ENCODE data around the gene LIN7B.
A peak's percentile ranks its signal among the peaks of the same experiment; 100 is the strongest.

The LIN7B gene

DNA sequence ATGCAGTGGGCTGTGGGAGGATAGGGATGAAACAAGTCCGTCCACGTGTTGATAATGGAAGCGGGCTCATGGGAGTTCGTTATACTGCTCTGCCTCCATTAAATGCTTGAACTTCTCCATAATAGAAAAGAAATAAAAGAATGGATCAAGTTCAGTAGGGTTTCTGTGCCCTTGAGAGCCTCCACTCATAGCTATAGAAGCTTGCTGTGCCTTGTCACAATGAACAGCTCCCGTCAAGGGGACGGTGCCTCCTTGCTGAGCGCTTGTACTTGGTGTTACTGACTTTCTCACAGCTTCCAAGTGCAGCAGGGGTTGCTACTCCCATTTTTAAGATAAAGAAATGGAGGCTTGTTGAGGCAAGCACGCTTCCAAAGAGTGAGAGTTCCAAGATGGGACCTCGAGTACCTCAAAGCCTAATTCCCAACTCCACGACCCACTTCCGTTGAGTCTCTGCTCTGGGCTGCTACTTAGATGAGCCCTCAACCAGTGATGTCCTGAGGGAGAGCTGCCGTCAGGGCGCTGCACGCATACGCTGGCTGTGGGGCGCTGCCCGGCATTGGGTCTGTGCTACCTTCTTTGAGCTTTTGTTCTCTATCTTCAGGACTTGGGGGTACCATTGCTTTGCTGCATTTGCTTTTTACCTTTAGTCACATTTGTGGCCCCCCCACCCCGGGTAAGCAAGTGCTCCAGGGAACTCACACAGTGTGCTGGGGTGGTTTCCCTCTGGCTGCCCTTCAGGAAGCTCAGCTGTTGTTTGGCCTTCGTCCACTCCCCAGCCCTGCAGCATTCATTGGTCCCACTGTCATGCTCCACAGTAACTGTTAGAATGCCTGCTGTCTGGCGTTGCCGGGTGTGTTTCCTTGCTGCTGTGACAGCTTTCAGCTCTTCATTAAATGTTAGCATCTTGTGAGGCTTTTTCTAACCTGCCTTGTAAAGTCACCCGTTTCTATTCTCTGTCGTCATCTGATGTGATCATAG lies 19.4 kb upstream of the LIN7B start:
- DNase-seq (ENCODE audit: low read depth), result no peak

DNA sequence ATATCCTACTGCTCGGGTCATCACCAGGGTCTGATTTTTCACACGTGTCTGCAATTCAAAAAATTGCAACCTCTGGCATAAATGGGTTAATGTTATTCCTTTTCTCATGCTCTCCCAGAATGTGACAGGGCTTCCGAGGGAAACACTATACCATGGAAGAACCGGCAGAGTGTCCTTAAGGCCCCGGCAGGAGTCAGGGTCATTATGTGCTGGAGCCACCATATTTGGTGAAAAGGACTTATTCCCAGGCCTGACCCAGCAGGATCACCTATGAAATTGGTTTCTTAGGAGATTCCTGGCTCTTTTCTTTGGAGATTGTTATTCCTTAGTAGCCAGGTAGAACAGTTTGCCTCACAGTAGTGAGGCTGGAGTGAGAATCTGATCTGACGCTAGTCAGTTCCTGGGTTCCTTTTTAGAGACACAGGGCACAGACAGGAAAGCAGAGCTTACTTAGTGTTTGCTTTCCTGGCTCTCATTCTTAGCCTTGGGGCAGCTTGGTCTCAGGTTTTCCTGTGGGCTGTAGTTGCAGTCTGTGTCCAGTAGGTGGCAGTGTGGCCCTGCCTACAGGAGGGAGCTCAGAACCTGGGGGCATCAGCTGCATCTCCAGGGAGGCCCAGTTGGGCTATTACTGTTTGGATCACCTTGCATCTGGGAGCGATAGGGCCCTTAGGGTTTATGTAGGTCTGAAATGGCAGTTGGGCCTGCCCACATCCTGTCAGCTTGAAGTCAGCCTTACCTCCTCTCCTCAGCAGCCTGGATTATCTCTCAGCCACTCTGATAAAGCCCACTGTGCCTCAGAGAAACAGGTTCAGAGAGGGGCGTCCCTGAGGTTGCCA lies 16.5 kb upstream of the LIN7B start:
- peak; percentile 60 for DNase-seq (ENCODE audit: low read depth)

DNA sequence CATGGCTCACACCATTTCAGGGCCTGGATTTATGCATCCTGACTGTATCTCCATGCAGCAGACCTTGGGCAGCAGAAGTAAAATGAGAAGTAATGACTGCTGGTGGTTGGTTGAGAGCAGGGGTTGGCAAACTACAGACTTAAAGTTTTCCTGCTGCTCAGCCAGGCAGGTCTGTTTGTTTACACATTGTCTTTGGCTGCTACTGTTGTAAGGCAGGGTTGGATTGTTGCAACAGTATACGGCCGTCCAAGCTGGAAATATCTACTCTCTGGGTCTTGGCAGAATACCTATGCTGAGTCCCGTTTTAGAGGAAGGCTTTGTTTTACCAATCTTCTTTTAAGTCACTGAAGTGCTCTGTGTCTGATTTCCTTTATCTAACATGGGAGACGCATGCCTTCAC lies 15.4 kb upstream of the LIN7B start:
- DNase-seq (ENCODE audit: low read depth), result no peak

DNA sequence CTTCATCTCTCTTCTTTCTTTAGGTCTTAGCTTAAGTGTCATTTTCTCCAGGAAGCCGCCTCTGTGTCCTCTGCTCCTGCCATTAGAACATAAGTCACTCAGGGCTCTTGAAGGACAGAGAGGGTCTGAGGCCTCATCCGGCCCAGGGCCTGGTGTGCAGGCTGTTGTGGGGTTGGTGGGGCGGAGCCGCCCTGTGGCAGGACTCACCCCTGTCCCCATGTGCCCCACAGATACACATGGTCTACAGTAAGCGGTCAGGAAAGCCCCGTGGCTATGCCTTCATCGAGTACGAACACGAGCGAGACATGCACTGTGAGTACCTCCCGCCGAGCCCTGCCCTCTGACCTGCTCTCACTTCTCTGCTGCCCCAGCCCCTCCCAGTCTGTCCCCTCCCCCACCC lies 13.0 kb upstream of the LIN7B start:
- DNase-seq (ENCODE audit: low read depth), result no peak

DNA sequence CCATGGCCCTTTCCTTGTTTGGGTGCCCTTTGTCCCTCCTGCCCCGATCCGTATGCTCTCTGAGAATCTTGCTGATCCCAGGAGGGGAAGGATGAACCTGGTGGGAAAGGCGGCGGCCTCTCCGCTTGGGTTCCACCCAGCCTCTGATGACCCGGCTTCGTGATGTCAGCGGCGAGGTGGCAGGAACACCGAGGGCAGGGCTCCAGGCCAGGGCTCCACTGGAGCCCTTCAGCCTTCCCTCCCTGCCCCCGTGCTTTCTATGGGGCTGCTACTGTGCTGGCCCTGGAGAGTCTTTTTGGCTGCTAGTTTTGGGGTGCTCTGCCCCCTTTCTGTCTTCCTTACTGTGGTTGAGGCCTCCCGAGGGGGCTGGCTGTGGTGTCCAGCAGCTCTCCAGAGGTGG lies 11.9 kb upstream of the LIN7B start:
- DNase-seq (ENCODE audit: low read depth), result no peak

DNA sequence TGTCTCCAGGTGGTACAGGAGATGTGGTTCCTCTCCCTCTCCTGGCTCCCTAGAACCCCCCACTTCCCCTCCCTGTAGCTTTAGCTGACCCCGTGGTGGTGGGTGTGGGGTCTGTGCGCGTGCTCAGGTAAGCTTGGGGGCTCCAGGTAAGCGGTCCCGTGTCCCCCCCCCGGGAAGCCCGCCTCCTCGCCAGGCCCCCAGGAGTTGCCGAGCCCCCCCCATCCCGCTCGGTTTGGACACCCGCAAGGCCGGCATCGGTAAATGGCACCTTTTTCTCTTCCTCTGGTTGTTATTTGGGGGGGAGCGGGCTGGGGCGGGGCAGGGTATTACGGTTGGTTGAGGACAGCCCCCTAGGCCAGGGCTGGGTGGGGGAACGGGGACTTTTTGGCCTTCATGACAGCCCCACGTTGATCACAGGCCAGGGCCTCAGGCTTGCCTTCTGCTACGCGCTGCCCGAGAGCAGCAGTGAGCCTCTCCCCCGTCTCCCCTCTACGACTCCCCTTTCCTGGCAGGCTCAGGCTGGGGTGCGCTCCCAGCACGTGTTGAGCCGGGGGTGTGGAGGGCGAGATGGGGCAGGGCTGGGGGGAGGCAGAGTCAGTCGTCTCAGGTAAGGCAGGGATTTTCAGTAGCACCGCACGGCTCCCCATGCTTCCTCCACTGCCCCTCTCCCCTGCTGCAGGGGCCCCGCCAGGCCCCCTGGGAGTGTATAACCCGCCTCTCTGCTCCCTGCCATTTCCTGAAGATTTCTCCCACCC lies 10.7 kb upstream of the LIN7B start:
- no peak for DNase-seq (ENCODE audit: low read depth)

DNA sequence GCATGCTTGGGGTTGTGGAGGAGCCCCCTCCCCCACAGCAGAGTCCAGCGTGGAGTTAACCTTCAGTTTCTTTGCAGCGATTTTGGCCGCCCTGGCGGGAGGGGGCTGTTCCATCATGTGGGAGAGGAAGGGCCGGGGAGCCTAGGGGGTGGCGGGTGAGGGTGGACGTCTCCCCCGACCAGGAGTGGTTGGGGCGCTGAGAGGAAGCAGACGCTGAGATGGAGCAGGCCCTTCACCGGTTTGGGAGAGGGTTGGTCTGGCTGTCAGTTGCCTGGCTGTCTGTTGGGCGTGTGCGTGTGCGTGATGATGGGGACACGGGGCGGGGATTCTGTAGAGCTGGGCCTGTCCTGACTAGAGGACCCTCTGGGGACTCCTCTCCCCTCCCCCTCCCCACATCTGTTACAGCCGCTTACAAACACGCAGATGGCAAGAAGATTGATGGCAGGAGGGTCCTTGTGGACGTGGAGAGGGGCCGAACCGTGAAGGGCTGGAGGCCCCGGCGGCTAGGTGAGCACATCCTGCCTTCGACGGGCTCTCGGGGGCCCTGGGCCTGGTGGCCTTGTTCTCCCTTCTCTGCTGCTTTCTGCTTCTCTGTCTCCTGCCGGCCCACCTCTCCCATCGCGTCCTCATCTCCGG lies 9.8 kb upstream of the LIN7B start:
- DNase-seq (ENCODE audit: low read depth), result no peak

DNA sequence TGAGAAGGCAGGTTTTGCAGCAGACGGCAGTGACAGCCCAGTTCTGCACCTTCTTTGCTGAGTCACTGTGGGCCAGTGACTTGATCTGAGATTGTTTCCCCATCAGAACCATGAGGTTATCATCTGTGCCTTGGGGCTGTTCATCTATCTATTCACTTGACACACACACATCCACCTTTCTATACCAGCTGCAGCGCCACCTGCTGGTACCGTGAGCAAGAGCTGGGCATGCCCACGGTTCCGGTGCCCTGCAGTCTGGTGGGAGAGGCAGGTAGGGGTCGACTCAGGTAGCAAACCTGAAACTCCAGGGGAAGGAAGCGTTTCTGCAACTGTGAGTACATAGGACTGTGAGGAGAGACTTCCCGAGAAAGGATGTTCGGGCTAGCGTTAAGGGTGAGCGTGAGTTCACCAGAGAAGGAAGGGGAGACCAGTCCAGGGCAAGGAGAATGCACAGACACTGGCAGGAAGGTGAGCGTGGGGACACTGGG lies 7.5 kb upstream of the LIN7B start:
- peak; percentile 65 for DNase-seq (ENCODE audit: low read depth)

DNA sequence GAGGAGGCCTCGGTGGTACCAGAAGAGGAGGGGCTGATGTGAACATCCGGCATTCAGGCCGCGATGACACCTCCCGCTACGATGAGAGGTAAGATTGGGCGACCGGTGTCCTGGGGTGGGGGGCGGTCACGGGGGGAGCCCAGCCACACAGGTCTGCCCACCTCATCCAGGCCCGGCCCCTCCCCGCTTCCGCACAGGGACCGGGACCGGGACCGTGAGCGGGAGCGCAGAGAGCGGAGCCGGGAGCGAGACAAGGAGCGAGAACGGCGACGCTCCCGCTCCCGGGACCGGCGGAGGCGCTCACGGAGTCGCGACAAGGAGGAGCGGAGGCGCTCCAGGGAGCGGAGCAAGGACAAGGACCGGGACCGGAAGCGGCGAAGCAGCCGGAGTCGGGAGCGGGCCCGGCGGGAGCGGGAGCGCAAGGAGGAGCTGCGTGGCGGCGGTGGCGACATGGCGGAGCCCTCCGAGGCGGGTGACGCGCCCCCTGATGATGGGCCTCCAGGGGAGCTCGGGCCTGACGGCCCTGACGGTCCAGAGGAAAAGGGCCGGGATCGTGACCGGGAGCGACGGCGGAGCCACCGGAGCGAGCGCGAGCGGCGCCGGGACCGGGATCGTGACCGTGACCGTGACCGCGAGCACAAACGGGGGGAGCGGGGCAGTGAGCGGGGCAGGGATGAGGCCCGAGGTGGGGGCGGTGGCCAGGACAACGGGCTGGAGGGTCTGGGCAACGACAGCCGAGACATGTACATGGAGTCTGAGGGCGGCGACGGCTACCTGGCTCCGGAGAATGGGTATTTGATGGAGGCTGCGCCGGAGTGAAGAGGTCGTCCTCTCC lies 6.3 kb upstream of the LIN7B start:
- no peak for DNase-seq (ENCODE audit: low read depth)

DNA sequence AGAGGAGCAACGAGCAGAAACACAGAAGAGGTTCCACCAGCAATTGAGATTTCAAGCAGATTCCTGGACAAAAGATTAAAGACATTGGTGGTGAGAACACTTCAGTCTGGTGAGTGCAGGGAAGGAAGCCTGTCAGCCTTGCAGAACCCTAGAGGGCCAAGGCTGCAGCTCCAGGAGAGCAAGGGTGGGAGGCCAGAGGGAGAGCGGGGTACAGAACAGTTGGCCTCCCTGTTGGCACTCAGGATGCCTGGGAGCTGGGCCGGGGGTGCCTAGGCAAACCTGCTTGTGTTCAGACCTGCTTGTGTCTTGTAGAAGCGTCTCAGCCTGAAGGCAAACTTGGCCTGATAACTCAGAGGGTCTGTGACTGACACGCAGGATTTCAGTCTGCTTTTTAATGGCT lies 5.1 kb upstream of the LIN7B start:
- no peak for DNase-seq (ENCODE audit: low read depth)

DNA sequence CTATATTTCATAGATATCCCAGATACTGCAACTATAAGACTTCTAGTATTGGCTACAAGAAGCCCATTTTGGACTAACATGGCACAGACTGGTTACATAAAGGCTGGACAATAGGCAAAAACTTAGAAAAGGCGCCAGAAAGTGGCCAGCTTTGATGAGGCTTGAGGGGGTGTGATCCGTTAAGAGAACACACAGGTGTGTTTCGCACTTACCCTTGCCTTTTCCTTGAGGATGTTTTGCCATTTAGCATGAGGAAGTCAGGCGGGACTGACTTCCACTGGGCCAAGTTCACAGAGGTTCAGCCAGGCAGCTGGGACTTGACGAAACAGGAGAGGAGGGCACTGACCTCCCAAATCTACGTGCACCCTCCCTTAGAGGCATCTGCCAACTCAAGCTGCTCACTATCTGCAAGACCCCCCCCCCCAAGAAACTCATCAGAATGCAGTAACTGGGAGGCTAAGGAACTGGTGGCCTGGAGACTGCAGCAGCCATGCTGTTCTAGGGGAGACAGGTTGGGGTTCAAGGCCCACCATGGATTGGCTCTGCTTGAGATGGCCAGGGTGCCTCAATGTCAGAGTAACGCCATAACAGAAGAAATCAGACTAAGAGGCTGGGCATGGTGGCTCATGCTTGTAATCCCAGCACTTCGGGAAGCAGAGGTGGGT lies 4.5 kb upstream of the LIN7B start:
- no peak for DNase-seq (ENCODE audit: low read depth)

DNA sequence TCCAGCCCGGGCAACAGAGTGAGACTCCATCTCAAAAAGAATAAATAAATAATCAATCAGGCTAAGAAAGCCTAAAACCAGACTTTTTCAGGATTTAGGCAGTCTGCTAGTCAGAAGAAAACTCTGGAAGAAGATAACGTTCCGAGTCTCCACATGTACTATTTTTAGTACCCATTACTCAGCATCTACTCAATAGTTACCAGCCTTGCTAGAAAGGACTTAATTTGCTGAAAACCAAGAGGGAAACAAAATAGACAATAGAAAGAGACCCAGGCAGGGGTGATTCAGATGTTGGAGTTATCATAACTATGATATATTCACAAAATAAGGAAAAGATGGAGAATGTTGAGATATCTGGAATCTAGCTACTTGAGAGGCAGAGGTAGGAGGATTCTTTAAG lies 3.6 kb upstream of the LIN7B start:
- no peak for DNase-seq (ENCODE audit: low read depth)

DNA sequence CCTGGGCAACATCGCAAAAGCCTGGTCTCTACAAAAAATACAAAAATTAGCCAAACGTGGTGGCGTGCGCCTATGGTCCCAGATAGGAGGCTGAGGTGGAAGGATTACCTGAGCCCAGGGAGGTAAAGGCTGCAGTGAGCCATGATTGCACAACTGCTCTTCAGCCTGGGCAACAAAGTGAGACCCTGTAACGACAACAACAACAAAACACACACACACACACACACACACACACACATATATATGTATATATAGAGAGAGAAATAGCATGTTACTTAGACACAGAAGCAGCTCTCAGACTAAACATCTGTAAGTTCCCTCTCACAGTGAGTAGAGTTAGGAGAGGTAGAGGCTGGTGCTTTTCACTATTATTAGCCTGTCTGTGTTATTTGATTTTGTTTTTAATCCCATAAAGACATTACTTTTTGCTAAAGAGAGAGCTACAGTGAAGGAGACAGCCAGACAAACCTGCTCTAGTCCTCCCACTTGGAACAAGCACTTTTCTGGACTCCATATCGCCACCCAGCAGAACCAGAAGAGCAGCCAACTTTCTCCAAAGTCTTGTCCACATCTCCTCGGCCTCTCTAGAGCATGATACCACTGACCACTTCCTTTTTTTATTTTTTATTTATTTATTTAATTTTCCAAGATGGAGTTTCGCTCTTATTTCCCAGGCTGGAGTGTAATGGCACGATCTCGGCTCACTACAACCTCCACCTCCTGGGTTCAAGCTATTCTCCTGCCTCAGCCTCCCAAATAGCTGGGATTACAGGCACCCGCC lies 2.8 kb upstream of the LIN7B start:
- no peak for DNase-seq (ENCODE audit: low read depth)

DNA sequence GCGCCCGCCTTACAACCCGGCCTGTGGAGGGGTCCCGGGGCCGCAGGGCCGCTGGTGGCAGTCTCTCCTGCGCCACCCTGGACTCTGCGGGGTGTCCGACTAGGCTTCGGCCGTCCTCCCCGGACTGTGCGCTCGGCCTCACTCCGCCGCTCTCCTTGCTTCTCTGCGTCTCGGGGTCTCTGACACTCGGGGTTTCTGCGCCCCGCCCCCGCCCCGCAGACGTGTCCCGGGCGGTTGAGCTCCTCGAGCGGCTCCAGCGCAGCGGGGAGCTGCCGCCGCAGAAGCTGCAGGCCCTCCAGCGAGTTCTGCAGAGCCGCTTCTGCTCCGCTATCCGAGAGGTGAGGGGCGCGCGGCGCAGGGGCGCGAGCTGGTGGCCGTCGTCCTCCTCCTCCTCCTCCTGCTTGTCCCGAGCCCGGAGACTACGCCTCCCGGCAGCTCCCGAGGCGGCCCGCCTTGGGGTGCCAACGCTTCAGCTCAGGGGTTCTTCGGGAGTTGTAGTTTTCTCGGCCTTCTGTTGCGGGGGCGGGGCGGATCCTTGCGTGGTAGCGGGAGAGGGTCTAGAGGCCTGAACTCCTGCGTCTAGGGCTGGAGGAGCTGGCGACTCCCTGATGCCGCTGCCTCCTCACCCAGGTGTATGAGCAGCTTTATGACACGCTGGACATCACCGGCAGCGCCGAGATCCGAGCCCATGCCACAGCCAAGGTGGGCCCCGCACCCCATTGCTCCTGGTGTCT lies 627 bp downstream of the LIN7B start:
- DNase-seq (ENCODE audit: low read depth), result peak; percentile 50

DNA sequence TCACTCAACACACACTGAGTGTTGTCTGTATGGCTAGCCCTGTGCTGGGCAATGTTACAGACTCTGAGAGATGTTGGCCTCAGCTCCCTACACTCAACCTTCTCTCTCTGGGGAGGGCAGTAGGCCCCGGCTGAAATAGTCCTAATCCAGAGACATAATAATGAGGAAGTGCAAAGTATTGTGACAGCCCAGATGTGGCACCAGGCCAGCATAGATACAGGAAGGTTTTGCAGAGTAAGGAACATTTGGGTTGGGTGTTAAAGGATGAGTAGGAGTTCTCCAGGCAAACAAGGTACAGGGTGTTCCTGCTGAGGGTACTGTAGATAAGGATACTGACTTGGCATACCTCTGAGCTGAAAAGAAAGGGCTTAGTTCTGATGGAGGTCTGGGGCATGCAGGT lies 2.4 kb downstream of the LIN7B start:
- DNase-seq (ENCODE audit: low read depth), result no peak

DNA sequence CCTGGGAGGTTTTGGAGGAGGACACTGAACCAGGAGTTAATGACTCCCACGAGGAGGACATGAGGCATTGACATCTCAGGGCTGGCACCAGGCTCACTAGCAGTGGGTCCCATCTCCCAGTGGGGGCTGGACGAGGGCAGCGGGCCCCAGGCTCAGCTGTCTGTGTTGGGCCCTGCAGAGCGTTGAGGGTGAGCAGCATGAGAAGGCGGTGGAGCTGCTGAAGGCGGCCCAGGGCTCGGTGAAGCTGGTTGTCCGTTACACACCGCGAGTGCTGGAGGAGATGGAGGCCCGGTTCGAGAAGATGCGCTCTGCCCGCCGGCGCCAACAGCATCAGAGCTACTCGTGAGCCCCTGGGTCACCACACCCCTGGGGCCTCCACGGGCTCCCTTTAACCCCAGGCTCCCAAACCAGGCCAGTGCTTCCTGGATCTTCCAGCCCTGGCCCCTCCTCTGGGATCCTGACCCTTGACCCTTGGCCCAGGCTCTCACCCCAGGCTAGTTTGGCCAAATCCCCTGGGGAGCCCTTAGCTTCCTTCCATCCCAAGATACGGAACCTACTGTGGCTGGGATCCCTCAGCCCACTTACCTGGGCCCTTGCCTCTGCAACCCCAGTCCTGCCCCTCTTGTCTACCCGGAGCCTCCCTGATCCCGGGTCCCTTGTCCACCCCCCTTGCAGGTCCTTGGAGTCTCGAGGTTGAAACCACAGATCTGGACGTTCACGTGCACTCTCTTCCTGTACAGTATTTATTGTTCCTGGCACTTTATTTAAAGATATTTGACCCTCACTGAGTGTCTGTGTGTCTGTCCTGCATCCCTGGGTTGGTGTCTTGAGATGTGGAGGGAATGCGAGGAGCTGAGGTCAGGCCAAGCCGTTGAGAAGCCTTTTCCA lies 3.8 kb downstream of the LIN7B start:
- no peak for DNase-seq (ENCODE audit: low read depth)

DNA sequence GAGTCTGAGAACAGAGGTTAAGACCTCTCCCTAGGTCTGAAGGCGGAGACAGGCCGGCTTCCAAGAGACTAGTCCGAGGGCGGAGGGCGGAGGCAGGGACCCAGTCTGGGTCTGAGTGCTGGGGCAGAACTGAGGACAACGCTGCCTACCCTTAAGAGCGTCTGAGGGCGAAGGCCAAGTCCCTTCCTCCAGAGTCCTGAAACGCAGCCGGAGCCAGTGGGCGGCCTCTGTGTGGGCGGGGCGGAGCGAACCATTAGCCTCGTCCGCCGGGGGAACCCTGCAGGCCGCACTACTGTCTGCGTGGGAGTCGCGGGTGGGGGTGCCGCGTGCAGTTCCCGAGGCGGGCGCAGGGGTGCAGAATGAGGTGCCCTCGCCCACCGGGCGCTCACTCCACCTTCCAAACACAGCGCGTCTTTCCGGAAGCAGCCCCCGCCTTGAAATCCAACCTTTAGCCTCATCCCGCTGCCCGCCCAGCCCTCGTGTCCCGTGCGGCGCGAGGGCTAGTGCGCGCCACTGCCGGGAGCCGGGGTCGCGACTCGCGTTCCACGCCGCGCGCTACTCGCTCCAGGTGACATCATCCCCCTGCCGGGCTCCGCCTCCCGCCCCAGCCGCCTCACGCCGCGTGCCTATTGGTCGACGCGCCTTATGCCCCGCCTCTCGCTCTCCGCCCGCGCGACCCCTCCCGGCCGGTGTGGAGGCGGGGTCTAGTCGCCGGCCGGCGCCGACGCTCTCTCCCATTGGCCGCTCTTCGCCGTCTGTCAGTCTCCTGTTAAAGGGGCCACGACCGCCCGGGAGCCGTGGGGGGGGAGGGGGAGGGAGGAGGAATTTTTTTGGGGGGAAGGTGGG lies 4.6 kb downstream of the LIN7B start, which contains the start of gene C19orf73:
C19orf73 (minus strand) TSS at position 579 of the 846 bp plus-strand sequence; CDS start at position 458, 121 bp downstream.
- DNase-seq (ENCODE audit: low read depth), result peak; percentile 95

Measured in activated T-cell treated with anti-CD3 and anti-CD28 coated beads for 48 hours (primary cell).